ENCODE data around the gene SPDYE2B.
"Not testable (repeated sequence)": the region's sequence is repeated elsewhere in the genome, so short reads cannot be mapped to it uniquely, and the experiment has no call there.

GRCh38 chr7:102611675-102612325 lies 38.3 kb upstream of the SPDYE2B start:
- TF ChIP-seq CTCF (IDR thresholded peaks at IDR 0.05 in 4 of 5, conservative IDR thresholded peaks at IDR 0.05 in 1 of 5); POLR2A (IDR thresholded peaks at IDR 0.05): not testable (repeated sequence)
